Measurements from ENCODE around the gene SMOC2.

Gene SMOC2

DNA sequence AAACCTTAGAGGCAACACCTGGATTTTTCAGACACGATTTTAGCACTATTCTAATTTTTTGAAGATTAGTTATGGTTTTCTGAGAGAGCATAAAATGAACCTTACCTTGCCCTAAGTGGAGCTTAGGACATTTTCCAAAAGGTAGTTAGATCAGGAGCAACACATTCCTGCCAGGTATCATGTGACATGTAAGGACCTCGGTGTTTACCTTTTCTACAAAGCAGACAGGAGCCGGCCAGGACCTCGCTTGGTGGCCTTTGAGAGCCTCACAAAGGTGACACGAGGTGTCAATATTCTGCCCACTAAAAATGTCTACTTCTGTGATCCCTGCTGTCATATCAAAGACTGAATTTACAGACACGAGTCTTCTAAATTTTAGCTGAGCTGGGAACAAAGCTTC lies 174.9 kb downstream of the SMOC2 start:
- Histone ChIP-seq H3K9ac (ENCODE audit: low read length) (no peak overlapping the region), H3K27ac (ENCODE audit: low read depth, low read length) (no peak overlapping the region), H3K4me1 (ENCODE audit: control insufficient read depth, insufficient read depth, low read length) (no peaks in the 10 kb centered on the region), H3K9me3 (ENCODE audit: control insufficient read depth, insufficient read depth, low read depth, low read length) (peaks cover 11% of the 10 kb centered on the region; the same call in 1 of the 2 replicates), H3K4me3 (ENCODE audit: low read depth, low read length) (no peak overlapping the region), H3K27me3 (ENCODE audit: control insufficient read depth, insufficient read depth, low read length) (no peaks in the 10 kb centered on the region), H3K36me3 (ENCODE audit: control insufficient read depth, insufficient read depth, low read length) (no peaks in the 10 kb centered on the region)

DNA sequence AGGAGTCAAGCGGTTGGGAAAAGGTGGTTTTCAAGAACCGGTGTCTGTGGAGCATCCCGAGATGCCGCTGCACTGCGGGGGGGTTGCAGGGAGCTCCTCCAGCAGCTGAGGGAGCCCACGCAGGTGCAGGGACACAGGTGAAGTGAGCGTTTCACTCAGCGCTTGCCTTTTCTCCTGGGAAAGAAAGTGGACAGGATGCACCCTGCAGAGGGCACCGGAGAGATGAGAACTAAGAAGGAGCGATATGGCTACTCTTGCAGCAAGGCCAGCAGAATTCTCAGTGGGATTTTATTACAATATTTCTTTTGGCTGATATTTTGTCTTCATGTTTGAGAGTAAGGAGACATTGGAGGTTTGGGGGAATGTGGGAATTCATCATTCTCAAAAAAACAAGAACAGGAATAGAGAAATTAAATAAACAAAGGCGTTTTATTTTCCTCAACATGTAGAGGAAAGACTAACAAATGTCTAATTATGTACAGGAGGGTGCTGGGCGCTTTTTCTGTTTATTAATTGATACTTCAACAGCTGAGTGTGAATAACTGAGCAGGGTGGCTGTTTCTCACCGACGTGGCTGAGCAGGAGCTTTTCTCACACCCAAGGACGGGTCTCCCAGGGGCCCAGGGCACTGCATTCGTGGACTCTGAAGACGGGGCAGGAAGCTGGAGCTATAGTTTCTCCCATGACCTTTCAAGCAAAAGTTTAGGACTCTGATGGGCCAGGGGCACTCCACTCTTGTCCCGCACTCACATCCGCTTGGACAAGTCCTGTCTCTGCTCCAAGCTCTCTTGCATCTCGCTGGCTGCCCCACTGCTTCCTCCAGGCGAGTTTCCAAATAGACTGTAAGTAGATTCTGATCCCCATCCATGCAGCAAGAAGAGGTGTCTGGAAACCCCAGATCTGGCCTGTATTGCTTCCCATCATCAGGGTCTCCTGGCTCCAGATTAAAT lies 176.1 kb downstream of the SMOC2 start:
- Histone ChIP-seq H3K9me3 (ENCODE audit: control insufficient read depth, insufficient read depth, low read depth, low read length) (peaks cover 11% of the 10 kb centered on the region; the same call in 1 of the 2 replicates), H3K27ac (ENCODE audit: low read depth, low read length) (no peak overlapping the region)

DNA sequence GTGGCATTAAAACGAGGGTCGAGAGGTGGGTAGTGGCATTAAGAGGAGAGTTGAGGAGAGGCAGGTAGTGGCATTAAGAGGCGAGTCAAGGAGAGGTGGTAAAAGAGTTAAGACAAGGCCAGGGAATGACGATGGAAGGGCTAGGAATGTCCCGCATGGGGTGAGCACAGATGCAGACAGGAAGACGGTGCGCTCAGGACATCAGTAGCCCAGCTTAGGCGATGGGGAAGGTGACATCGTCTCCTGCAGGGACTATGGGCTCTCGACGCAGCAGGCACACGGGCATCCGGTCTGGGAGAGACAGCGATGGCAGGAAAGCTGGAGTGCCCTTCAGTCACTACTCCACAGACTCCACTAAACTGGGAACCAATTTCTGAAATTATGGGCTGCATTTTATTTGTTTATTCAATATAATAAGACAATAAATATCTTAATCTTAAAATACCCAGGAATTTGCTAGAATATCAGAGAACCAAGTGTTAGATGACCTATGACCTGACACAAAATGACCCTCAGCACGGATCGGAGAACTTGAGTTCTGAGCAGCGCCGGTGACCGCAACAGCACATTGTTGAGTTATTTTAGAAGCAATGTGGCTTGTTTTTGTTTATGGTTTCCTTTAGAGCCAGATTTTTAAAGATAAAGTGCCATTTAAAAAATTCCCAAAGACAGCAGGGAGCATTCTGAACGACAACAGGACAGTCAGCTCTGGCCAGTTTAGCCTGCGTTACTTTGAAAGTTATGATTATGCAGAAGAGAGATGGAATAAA lies 177.7 kb downstream of the SMOC2 start:
- peaks cover 7% of the 10 kb centered on the region; the same call in 1 of the 2 replicates for H3K9me3 ChIP-seq (ENCODE audit: control insufficient read depth, insufficient read depth, low read depth, low read length)
- H3K36me3 ChIP-seq (ENCODE audit: control insufficient read depth, insufficient read depth, low read length): no peaks in the 10 kb centered on the region
- H3K4me1 ChIP-seq (ENCODE audit: control insufficient read depth, insufficient read depth, low read length): no peaks in the 10 kb centered on the region
- H3K27ac ChIP-seq (ENCODE audit: low read depth, low read length): no peak overlapping the region
- H3K4me3 ChIP-seq (ENCODE audit: low read depth, low read length): no peak overlapping the region
- no peak overlapping the region for H3K9ac ChIP-seq (ENCODE audit: low read length)
- H3K27me3 ChIP-seq (ENCODE audit: control insufficient read depth, insufficient read depth, low read length): no peaks in the 10 kb centered on the region

More for the DNA sequence above, 176.1 kb downstream of the SMOC2 start:
- no peaks in the 10 kb centered on the region for H3K27me3 ChIP-seq (ENCODE audit: control insufficient read depth, insufficient read depth, low read length)
- H3K9ac ChIP-seq (ENCODE audit: low read length): no peak overlapping the region
- H3K4me3 ChIP-seq (ENCODE audit: low read depth, low read length): no peak overlapping the region
- no peaks in the 10 kb centered on the region for H3K4me1 ChIP-seq (ENCODE audit: control insufficient read depth, insufficient read depth, low read length)
- no peaks in the 10 kb centered on the region for H3K36me3 ChIP-seq (ENCODE audit: control insufficient read depth, insufficient read depth, low read length)

DNA sequence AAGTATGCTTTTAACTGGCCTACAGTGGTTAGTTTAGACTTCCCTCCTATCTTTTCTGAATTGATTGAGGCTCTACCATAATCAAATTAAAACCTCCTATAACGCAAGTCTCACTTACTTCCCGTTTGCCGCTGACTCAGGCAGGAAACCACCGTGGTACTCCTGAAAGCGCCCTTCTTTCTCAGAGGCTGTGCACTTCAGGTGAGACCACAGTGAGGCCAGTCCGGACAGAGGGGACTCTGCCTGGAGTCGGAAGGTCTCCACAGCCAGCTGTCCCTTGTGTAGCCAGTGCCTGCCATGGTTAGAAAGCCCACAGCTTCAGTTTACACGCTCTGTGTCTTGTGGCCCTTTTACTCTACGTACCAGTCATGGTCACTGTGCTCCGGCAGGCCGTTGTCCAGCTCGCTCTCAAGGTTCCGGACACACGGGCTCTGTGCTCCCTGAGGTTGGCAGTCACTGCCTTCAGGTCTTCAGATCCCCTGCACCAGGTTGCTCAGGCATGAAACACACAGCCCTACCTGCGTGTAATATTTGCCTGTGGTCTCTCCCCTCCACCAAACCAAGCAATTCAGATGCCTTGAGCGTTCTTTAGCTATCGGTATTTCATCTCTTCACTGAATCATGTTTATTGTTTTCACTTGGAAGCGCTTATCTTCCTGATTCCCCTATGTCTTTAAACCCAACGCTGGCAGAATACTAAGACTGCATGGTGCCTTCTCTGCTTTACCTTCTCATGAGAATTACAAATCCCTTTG lies 178.8 kb downstream of the SMOC2 start:
- H3K4me3 ChIP-seq (ENCODE audit: low read depth, low read length): no peak overlapping the region
- peaks cover 7% of the 10 kb centered on the region; the same call in 1 of the 2 replicates for H3K9me3 ChIP-seq (ENCODE audit: control insufficient read depth, insufficient read depth, low read depth, low read length)
- H3K4me1 ChIP-seq (ENCODE audit: control insufficient read depth, insufficient read depth, low read length): no peaks in the 10 kb centered on the region
- no peaks in the 10 kb centered on the region for H3K27me3 ChIP-seq (ENCODE audit: control insufficient read depth, insufficient read depth, low read length)
- H3K27ac ChIP-seq (ENCODE audit: low read depth, low read length): no peak overlapping the region
- no peak overlapping the region for H3K9ac ChIP-seq (ENCODE audit: low read length)
- H3K36me3 ChIP-seq (ENCODE audit: control insufficient read depth, insufficient read depth, low read length): no peaks in the 10 kb centered on the region

DNA sequence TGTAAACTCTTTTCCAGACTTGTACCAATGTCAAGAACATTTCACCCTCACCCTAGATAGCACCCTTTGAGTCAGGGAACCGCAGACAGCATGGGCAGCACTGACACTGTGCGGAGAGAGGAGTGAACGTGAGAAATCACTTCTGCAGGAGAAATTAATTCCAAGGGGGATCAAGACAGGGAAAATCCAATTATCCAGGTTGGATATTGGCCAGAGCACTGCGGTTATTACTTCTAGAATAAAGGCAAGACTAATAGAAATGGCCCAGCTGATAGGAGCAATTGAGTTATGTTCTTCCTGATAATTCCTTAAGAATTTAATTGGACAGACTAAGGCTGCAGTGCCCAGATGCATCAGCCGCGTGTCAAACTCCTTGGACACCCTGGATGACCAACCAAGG lies 179.6 kb downstream of the SMOC2 start:
- H3K4me1 ChIP-seq (ENCODE audit: control insufficient read depth, insufficient read depth, low read length): no peaks in the 10 kb centered on the region
- no peaks in the 10 kb centered on the region for H3K27me3 ChIP-seq (ENCODE audit: control insufficient read depth, insufficient read depth, low read length)
- peaks cover 7% of the 10 kb centered on the region; the same call in 1 of the 2 replicates for H3K9me3 ChIP-seq (ENCODE audit: control insufficient read depth, insufficient read depth, low read depth, low read length)
- H3K27ac ChIP-seq (ENCODE audit: low read depth, low read length): no peak overlapping the region
- H3K4me3 ChIP-seq (ENCODE audit: low read depth, low read length): no peak overlapping the region
- no peaks in the 10 kb centered on the region for H3K36me3 ChIP-seq (ENCODE audit: control insufficient read depth, insufficient read depth, low read length)
- no peak overlapping the region for H3K9ac ChIP-seq (ENCODE audit: low read length)

DNA sequence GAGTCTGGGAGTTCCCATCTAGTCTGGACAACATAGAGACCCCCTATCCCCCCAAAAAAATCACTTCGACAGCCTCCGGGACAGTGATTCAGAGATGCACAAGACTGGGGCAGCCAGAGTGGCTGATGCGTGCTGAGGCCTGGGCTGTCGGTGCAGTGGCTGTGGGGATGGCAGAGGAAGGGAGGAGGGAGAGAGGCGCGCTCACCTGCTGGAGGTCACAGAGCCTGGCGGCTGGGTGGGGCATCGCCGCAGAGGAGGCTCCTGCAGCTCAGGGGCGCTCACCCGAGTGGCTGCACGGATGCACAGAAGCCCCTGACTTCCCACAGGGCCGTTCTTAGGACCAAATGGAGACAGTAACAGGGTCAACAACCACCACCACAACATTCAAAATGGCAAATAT lies 182.8 kb downstream of the SMOC2 start:
- H3K36me3 ChIP-seq (ENCODE audit: control insufficient read depth, insufficient read depth, low read length): no peaks in the 10 kb centered on the region
- no peak overlapping the region for H3K4me3 ChIP-seq (ENCODE audit: low read depth, low read length)
- H3K27ac ChIP-seq (ENCODE audit: low read depth, low read length): no peak overlapping the region
- H3K9ac ChIP-seq (ENCODE audit: low read length): no peak overlapping the region
- no peaks in the 10 kb centered on the region for H3K27me3 ChIP-seq (ENCODE audit: control insufficient read depth, insufficient read depth, low read length)
- H3K4me1 ChIP-seq (ENCODE audit: control insufficient read depth, insufficient read depth, low read length): 0 out of 2 replicates have a peak, but pooled peaks cover 3% of the 10 kb centered on the region
- H3K9me3 ChIP-seq (ENCODE audit: control insufficient read depth, insufficient read depth, low read depth, low read length): peaks cover 5% of the 10 kb centered on the region; the same call in 1 of the 2 replicates

DNA sequence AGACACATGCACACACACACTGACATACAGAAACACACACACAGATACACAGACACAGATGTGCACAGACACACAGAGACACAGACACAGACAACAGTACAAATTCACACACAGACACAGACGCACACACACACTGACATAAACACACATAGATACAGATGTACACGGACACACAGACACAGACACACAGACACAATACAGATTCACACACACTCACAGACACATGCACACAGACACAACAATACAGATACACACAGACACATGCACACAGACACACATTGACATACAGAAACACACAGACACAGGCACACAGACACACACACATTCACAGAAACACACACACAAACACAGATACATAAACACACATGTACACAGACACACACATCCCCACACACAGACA lies 183.6 kb downstream of the SMOC2 start:
- H3K9me3 ChIP-seq (ENCODE audit: control insufficient read depth, insufficient read depth, low read depth, low read length): peaks cover 6% of the 10 kb centered on the region; the same call in 1 of the 2 replicates
- H3K36me3 ChIP-seq (ENCODE audit: control insufficient read depth, insufficient read depth, low read length): no peaks in the 10 kb centered on the region
- no peak overlapping the region for H3K9ac ChIP-seq (ENCODE audit: low read length)
- no peak overlapping the region for H3K4me3 ChIP-seq (ENCODE audit: low read depth, low read length)
- H3K4me1 ChIP-seq (ENCODE audit: control insufficient read depth, insufficient read depth, low read length): 0 out of 2 replicates have a peak, but pooled peaks cover 3% of the 10 kb centered on the region
- H3K27me3 ChIP-seq (ENCODE audit: control insufficient read depth, insufficient read depth, low read length): no peaks in the 10 kb centered on the region
- H3K27ac ChIP-seq (ENCODE audit: low read depth, low read length): no peak overlapping the region

DNA sequence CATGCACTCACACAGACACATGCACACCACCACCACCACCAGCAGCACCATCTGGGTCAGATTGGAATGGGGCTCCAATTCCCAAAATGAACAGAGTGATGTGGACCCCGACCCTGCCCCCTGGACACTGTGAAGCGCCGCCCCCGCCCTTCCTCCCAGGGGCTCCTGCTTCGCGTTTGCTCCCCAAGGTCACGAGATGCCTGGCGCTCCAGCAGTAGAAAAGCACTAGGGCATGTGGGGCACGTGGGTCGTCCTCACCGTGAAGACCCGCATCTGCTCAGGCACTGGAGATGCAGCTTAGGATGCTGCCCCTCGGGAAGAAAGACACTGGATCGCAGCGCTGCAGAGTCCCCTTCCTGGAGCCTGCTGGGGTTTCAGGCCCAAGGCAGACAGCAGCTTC lies 184.0 kb downstream of the SMOC2 start:
- no peak overlapping the region for H3K27ac ChIP-seq (ENCODE audit: low read depth, low read length)
- H3K27me3 ChIP-seq (ENCODE audit: control insufficient read depth, insufficient read depth, low read length): no peaks in the 10 kb centered on the region
- H3K36me3 ChIP-seq (ENCODE audit: control insufficient read depth, insufficient read depth, low read length): no peaks in the 10 kb centered on the region
- no peak overlapping the region for H3K4me3 ChIP-seq (ENCODE audit: low read depth, low read length)
- H3K9ac ChIP-seq (ENCODE audit: low read length): no peak overlapping the region
- H3K9me3 ChIP-seq (ENCODE audit: control insufficient read depth, insufficient read depth, low read depth, low read length): peaks cover 11% of the 10 kb centered on the region; the same call in 1 of the 2 replicates
- H3K4me1 ChIP-seq (ENCODE audit: control insufficient read depth, insufficient read depth, low read length): 0 out of 2 replicates have a peak, but pooled peaks cover 3% of the 10 kb centered on the region

DNA sequence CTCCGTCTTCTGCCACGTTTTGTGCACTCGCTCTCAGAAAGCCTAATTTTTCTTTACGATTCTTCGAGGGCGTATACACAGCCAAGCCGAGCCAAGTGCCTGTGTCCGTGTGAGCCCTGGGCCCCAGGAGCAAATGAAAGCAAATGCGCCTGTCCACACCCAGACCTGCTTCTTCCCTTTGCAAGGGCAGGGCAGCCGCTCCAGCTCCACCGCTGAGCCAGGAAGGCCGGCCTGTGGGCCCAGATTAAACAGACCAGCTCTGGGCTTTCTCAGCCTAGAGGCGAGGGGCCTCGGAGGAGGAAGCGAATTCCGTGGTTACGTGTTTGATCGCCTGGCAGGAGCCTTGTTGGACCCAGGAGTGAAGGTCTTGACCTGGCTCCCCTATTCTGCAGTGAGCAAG lies 184.6 kb downstream of the SMOC2 start:
- H3K4me1 ChIP-seq (ENCODE audit: control insufficient read depth, insufficient read depth, low read length): 0 out of 2 replicates have a peak, but pooled peaks cover 3% of the 10 kb centered on the region
- H3K36me3 ChIP-seq (ENCODE audit: control insufficient read depth, insufficient read depth, low read length): no peaks in the 10 kb centered on the region
- H3K4me3 ChIP-seq (ENCODE audit: low read depth, low read length): no peak overlapping the region
- H3K9ac ChIP-seq (ENCODE audit: low read length): no peak overlapping the region
- H3K9me3 ChIP-seq (ENCODE audit: control insufficient read depth, insufficient read depth, low read depth, low read length): peaks cover 12% of the 10 kb centered on the region; the same call in 1 of the 2 replicates
- H3K27ac ChIP-seq (ENCODE audit: low read depth, low read length): no peak overlapping the region
- no peaks in the 10 kb centered on the region for H3K27me3 ChIP-seq (ENCODE audit: control insufficient read depth, insufficient read depth, low read length)

DNA sequence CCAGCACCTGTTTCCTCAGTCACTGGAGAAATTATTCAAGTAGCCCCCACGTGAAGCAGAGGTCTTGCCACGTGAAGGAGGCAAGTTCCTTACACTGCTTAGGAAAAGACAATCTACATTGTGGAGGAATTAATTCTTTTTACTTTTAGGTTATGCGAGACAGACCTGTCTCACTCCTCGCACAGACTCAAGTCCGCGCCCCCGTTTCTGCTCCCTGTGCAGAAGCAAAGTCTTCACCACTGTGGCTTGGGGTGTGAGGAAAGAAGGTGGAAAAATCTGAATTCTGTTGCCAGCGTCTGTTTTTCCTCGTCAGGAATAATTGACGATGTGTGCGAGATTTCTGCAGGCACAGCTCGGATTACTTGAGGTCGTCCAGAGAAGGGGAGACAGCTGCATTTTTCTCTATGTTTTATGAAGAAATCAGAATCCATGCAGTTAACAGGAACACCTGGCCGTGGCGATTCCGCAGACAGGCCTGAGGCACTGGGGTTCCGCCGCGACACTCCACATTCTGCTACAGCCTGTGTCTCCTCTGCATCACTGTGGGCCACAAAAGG lies 185.1 kb downstream of the SMOC2 start:
- Histone ChIP-seq H3K4me3 (ENCODE audit: low read depth, low read length) (no peak overlapping the region), H3K27ac (ENCODE audit: low read depth, low read length) (no peak overlapping the region), H3K9me3 (ENCODE audit: control insufficient read depth, insufficient read depth, low read depth, low read length) (peaks cover 12% of the 10 kb centered on the region; the same call in 1 of the 2 replicates), H3K36me3 (ENCODE audit: control insufficient read depth, insufficient read depth, low read length) (no peaks in the 10 kb centered on the region), H3K27me3 (ENCODE audit: control insufficient read depth, insufficient read depth, low read length) (no peaks in the 10 kb centered on the region), H3K9ac (ENCODE audit: low read length) (no peak overlapping the region), H3K4me1 (ENCODE audit: control insufficient read depth, insufficient read depth, low read length) (peaks cover 4% of the 10 kb centered on the region; the same call in 1 of the 2 replicates)

All from HUES6 (cell line).